ENCODE results near the gene TMEM201. TPM values are rescaled to one million over a fixed set of nuclear protein-coding genes. Genes with fewer than 3 reads are reported as not detected.

The TMEM201 gene
- total RNA-seq, 2 experiments from 2014 or later, result 21.1 to 23.2 TPM

- H3K4me1 Mint-ChIP-seq (ENCODE audit: low read depth), result peaks cover 56% of the 10 kb centered on the region
- H3K36me3 Mint-ChIP-seq (ENCODE audit: low read depth), result peaks cover 55% of the 10 kb centered on the region
- H3K4me3 Mint-ChIP-seq, result peak overlapping the region; percentile 96
- ATAC-seq (no peak), DNase-seq (no peak)
- H3K9me3 Mint-ChIP-seq (ENCODE audit: insufficient read depth), result no peaks in the 10 kb centered on the region
- ChIA-PET CTCF (interaction anchor here (0.7 to 12.0 kb wide), 9 partner anchors 8 to 292 kb away, joined by 3 to 232 read pairs (median 3); partner anchors contain the start of genes LZIC and NMNAT1), POLR2A (interaction anchor here (0.6 to 10.3 kb wide), 7 partner anchors 10 to 66 kb away, joined by 3 to 355 read pairs (median 14); no protein-coding TSS in a partner anchor)
- H3K27ac Mint-ChIP-seq, result peak overlapping the region; percentile 95
- no peaks in the 10 kb centered on the region for H3K27me3 Mint-ChIP-seq (ENCODE audit: low read depth)
These were observed 62.5 kb downstream of the TMEM201 start for GRCh38 chr1:9651220-9651564.

DNA sequence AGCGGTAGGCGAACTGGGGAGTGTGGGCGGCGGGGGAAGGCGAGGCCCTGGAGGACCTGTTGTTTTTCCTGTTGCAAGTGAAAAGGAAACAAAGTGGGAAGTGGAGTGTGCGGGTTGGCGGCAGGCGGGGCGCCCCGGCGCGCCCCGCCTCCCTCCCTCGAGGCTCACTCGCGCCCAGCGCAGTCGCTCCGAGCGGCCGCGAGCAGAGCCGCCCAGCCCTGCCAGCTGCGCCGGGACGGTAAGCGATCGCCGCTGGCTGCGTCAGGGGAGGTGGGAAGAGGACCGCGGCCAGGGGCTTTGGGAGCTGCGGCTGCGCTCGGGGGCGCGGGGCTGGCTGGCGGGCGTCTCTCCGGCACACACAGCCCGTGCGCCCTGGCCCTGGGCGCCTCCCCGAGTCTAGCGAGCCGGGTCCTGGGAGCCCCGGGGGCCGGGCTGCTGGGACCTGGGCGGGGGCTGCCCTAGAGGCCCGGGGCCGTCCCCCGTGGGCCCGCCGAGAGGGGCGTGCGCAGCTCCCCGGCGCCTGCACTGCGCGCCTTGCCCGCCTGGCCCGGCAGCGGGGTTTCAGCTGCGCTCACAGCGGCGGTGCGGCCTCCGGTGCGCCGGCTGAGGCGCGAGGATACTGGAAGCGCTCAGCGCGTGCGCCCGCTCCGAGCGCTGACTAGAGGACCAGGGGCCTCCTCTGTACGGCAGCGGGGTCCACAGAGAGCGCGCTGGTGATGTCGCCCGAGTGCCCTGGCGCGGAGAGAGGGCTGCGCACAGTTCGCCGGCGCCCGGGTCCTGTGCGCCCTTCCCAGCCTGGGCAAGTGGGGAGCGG, 63.1 kb downstream of the TMEM201 start, which contains the start of gene PIK3CD:
Gene PIK3CD, plus strand, starts transcription at position 167 of the 814 bp plus-strand sequence. CDS start 58,725 bp downstream, outside the sequence.
- DNase-seq (peak; percentile 59), ATAC-seq (peak; percentile 42)
- Mint-ChIP-seq H3K4me1 (ENCODE audit: low read depth) (peaks cover 58% of the 10 kb centered on the region), H3K27ac (peak within 1 kb of the TSS; percentile 95), H3K4me3 (peak within 1 kb of the TSS; percentile 96), H3K27me3 (ENCODE audit: low read depth) (no peaks in the 10 kb centered on the region), H3K9me3 (ENCODE audit: insufficient read depth) (no peaks in the 10 kb centered on the region), H3K36me3 (ENCODE audit: low read depth) (peaks cover 53% of the 10 kb centered on the region)
- ChIA-PET CTCF (interaction anchor here (0.7 to 12.0 kb wide), 13 partner anchors 8 to 292 kb away, joined by 3 to 232 read pairs (median 5); partner anchors contain the start of genes LZIC and NMNAT1), POLR2A (interaction anchor here (0.7 to 10.3 kb wide), 7 partner anchors 7 to 127 kb away, joined by 3 to 355 read pairs (median 36); no protein-coding TSS in a partner anchor)

GRCh38 chr1:9652379-9653209, 63.9 kb downstream of the TMEM201 start:
- no peaks in the 10 kb centered on the region for H3K27me3 Mint-ChIP-seq (ENCODE audit: low read depth)
- POLR2A ChIA-PET, result interaction anchor here (0.7 to 10.3 kb wide), 13 partner anchors 8 to 127 kb away, joined by 3 to 355 read pairs (median 6); no protein-coding TSS in a partner anchor
- peaks cover 60% of the 10 kb centered on the region for H3K36me3 Mint-ChIP-seq (ENCODE audit: low read depth)

DNA sequence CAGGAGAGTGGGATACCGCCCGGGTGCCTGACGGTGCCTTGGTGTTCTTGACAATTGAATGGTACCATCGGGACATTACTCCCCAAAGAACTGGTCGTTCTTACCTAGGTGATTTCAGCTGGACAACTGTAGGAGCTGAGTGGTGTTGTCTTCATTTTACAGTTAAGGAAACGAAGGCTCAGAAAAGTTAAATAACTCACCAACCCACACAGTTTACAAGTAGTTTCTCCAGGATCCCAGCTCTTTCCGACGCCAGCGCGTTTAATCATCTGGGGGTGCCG, 64.4 kb downstream of the TMEM201 start:
- Mint-ChIP-seq H3K4me1 (ENCODE audit: low read depth) (peaks cover 65% of the 10 kb centered on the region), H3K9me3 (ENCODE audit: insufficient read depth) (no peaks in the 10 kb centered on the region), H3K36me3 (ENCODE audit: low read depth) (peaks cover 61% of the 10 kb centered on the region), H3K4me3 (peak overlapping the region; percentile 90), H3K27ac (peak overlapping the region; percentile 90), H3K27me3 (ENCODE audit: low read depth) (no peaks in the 10 kb centered on the region)
- DNase-seq (no peak), ATAC-seq (peak; percentile 1)
- ChIA-PET CTCF (interaction anchor here (0.9 to 12.0 kb wide), 11 partner anchors 9 to 215 kb away, joined by 3 to 232 read pairs (median 6); no protein-coding TSS in a partner anchor), POLR2A (interaction anchor here (1.0 to 10.3 kb wide), 13 partner anchors 9 to 65 kb away, joined by 3 to 355 read pairs (median 6); partner anchors contain the start of gene TMEM201)

More at GRCh38 chr1:9652379-9653209, 63.9 kb downstream of the TMEM201 start:
- ATAC-seq, result peak; percentile 35
- peaks cover 63% of the 10 kb centered on the region for H3K4me1 Mint-ChIP-seq (ENCODE audit: low read depth)
- H3K9me3 Mint-ChIP-seq (ENCODE audit: insufficient read depth), result no peaks in the 10 kb centered on the region
- CTCF ChIA-PET, result interaction anchor here (0.7 to 12.0 kb wide), 11 partner anchors 9 to 291 kb away, joined by 3 to 232 read pairs (median 5); partner anchors contain the start of genes LZIC and NMNAT1
- peak; percentile 85 for DNase-seq
- peak overlapping the region; percentile 90 for H3K4me3 Mint-ChIP-seq
- peak overlapping the region; percentile 90 for H3K27ac Mint-ChIP-seq

GRCh38 chr1:9653491-9654050, 64.9 kb downstream of the TMEM201 start:
- Mint-ChIP-seq H3K9me3 (ENCODE audit: insufficient read depth) (no peaks in the 10 kb centered on the region), H3K4me1 (ENCODE audit: low read depth) (peaks cover 65% of the 10 kb centered on the region), H3K4me3 (peak overlapping the region; percentile 90), H3K36me3 (ENCODE audit: low read depth) (peaks cover 59% of the 10 kb centered on the region), H3K27me3 (ENCODE audit: low read depth) (no peaks in the 10 kb centered on the region), H3K27ac (peak overlapping the region; percentile 90)
- POLR2A ChIA-PET, result interaction anchor here (0.6 to 10.3 kb wide), 15 partner anchors 9 to 74 kb away, joined by 3 to 355 read pairs (median 5); partner anchors contain the start of gene TMEM201
- CTCF ChIA-PET, result interaction anchor here (0.8 to 12.0 kb wide), 16 partner anchors 10 to 215 kb away, joined by 3 to 232 read pairs (median 4); partner anchors contain the start of gene TMEM201
- DNase-seq, result peak; percentile 46
- ATAC-seq, result peak; percentile 2

DNA sequence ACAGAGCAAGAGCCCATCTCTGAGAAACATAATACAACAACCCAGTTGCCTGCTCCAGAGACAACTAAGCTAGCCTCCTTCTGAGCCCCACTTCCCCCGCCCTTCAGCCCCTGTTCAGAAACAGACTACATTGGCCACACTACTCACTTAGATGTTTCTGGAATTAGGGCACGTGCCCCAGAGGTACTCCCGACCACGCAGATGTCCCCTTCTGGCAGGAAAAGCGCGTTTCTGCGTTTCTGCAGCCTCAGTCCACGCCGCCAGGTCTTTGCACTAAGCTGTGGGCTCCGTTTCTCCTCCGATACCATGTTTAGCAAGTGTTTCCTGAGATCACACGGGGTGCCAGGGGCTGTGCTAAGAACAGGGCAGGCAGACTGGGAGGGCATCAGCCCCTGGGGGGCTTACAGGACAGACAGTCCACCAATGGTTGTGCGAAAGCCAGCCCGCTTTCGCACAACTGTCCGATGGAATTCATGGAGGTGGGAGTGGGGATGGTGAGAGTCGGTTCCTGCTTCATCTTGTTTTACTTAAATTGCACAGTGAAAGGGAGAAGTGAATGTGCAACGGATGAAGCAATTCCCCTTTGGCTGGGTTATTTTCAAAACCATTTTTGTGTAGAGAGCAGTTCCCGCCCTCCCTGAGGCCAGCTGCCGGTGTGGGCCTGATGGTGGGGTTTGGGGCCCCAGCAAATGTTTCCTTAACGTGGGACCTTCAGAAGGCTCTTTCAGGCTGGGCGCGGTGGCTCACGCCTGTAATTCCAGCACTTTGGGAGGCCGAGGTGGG, 65.5 kb downstream of the TMEM201 start:
- DNase-seq (peak; percentile 51), ATAC-seq (peak; percentile 3)
- no peaks in the 10 kb centered on the region for H3K27me3 Mint-ChIP-seq (ENCODE audit: low read depth)
- POLR2A ChIA-PET, result interaction anchor here (0.6 to 10.3 kb wide), 15 partner anchors 10 to 121 kb away, joined by 3 to 355 read pairs (median 5); partner anchors contain the start of gene TMEM201
- CTCF ChIA-PET, result interaction anchor here (0.6 to 12.0 kb wide), 16 partner anchors 11 to 393 kb away, joined by 3 to 232 read pairs (median 4); partner anchors contain the start of gene TMEM201
- H3K4me3 Mint-ChIP-seq, result peak overlapping the region; percentile 90
- no peaks in the 10 kb centered on the region for H3K9me3 Mint-ChIP-seq (ENCODE audit: insufficient read depth)
- H3K4me1 Mint-ChIP-seq (ENCODE audit: low read depth), result peaks cover 66% of the 10 kb centered on the region
- H3K27ac Mint-ChIP-seq, result peak overlapping the region; percentile 90
- peaks cover 60% of the 10 kb centered on the region for H3K36me3 Mint-ChIP-seq (ENCODE audit: low read depth)

- H3K4me3 Mint-ChIP-seq, result peak overlapping the region; percentile 90
- CTCF ChIA-PET, result interaction anchor here (0.6 to 12.0 kb wide), 8 partner anchors 22 to 392 kb away, joined by 3 to 232 read pairs (median 4); no protein-coding TSS in a partner anchor
- no peaks in the 10 kb centered on the region for H3K27me3 Mint-ChIP-seq (ENCODE audit: low read depth)
- peak; percentile 48 for DNase-seq
- peaks cover 67% of the 10 kb centered on the region for H3K36me3 Mint-ChIP-seq (ENCODE audit: low read depth)
- H3K4me1 Mint-ChIP-seq (ENCODE audit: low read depth), result peaks cover 67% of the 10 kb centered on the region
- no peaks in the 10 kb centered on the region for H3K9me3 Mint-ChIP-seq (ENCODE audit: insufficient read depth)
- POLR2A ChIA-PET, result interaction anchor here (0.6 to 10.3 kb wide), 11 partner anchors 10 to 115 kb away, joined by 3 to 355 read pairs (median 14); no protein-coding TSS in a partner anchor
- H3K27ac Mint-ChIP-seq, result peak overlapping the region; percentile 90
- ATAC-seq, result no peak
These were observed 66.4 kb downstream of the TMEM201 start for GRCh38 chr1:9654834-9655723.

- POLR2A ChIA-PET, result interaction anchor here (0.6 to 10.3 kb wide), 9 partner anchors 10 to 114 kb away, joined by 3 to 355 read pairs (median 5); no protein-coding TSS in a partner anchor
- Mint-ChIP-seq H3K27ac (peak overlapping the region; percentile 90), H3K4me3 (peak overlapping the region; percentile 90), H3K4me1 (ENCODE audit: low read depth) (peaks cover 67% of the 10 kb centered on the region), H3K27me3 (ENCODE audit: low read depth) (no peaks in the 10 kb centered on the region), H3K36me3 (ENCODE audit: low read depth) (peaks cover 73% of the 10 kb centered on the region), H3K9me3 (ENCODE audit: insufficient read depth) (no peaks in the 10 kb centered on the region)
- ATAC-seq, result no peak
- CTCF ChIA-PET, result interaction anchor here (1.2 to 12.0 kb wide), 2 partner anchors 27 to 60 kb away, joined by 4 to 232 read pairs; no protein-coding TSS in a partner anchor
- DNase-seq, result no peak
These were observed 67.1 kb downstream of the TMEM201 start for GRCh38 chr1:9655836-9656235.

DNA sequence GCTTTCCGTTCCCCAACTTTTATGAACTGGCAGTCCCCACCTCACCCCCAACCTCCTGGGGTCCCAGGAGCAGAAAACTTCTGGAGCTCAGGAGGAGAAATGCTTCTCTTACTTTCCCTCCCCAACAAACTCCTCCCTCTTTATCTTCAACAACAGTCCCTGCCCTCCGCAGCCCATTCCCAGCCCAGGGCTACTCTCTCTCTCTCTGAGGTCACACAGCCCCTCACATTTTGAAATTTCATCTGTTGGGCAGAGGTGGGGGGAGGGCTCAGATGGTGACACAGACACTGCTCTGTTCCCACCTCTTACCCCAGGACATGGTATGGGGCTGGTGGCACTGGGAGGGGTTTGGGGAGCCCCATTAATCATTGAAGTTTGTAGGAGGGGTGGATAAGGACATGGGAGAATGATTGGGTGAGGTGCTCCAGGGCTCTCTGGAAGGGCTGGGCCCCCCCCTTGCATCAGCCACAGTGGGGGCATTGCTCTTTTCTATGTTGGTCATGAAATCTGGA, 68.9 kb downstream of the TMEM201 start:
- CTCF ChIA-PET, result interaction anchor here (0.9 to 12.0 kb wide), 4 partner anchors 29 to 44 kb away, joined by 3 to 232 read pairs (median 6); no protein-coding TSS in a partner anchor
- H3K4me3 Mint-ChIP-seq, result peak overlapping the region; percentile 90

More for the DNA sequence above, 68.9 kb downstream of the TMEM201 start:
- Mint-ChIP-seq H3K9me3 (ENCODE audit: insufficient read depth) (no peaks in the 10 kb centered on the region), H3K36me3 (ENCODE audit: low read depth) (peaks cover 75% of the 10 kb centered on the region), H3K27me3 (ENCODE audit: low read depth) (no peaks in the 10 kb centered on the region), H3K27ac (peak overlapping the region; percentile 83), H3K4me1 (ENCODE audit: low read depth) (peaks cover 72% of the 10 kb centered on the region)
- ATAC-seq (no peak), DNase-seq (no peak)
- POLR2A ChIA-PET, result interaction anchor here (0.6 to 10.3 kb wide), 4 partner anchors 9 to 60 kb away, joined by 3 to 355 read pairs (median 64); no protein-coding TSS in a partner anchor
